Measurements from ENCODE around the gene APLP1.

- no peak for TF ChIP-seq EZH2phosphoT487 (IDR thresholded peaks at IDR 0.05; ENCODE audit: insufficient read depth, low read depth)
- no peak for TF ChIP-seq EZH2 (IDR thresholded peaks at IDR 0.05; ENCODE audit: insufficient read depth, poor library complexity, severe bottlenecking)
These were observed 16.2 kb upstream of the APLP1 start, which contains the start of gene NPHS1 for GRCh38 chr19:35852029-35852780.

Data from GM23248 (cell line).